Measurements from ENCODE around the gene NR1D1.

- TF ChIP-seq POLR2AphosphoS5 (IDR thresholded peaks at IDR 0.05) = peak in 1 of 2 donors; percentile 2
- TF ChIP-seq CTCF (IDR thresholded peaks at IDR 0.05) = no peak
- TF ChIP-seq POLR2A (IDR thresholded peaks at IDR 0.05) = no peak
Observed at GRCh38 chr17:40101367-40102210, 1.2 kb upstream of the NR1D1 start.

All from upper lobe of left lung (tissue), 4 donors.